GM18870 (cell line): Measurements from ENCODE around the gene GAPT.
A peak's percentile ranks its signal among the peaks of the same experiment; 100 is the strongest.

Experiments used
- ATAC-seq: cut with Tn5 transposase; IDR thresholded peaks from one replicate; pipeline ENCODE4 v1.9.1; 2021; ENCODE audit warnings: moderate library complexity; ENCODE audit not compliant: unreplicated experiment

GAPT gene

GRCh38 chr5:58460732-58461286 is 30.4 kb upstream of the GAPT start:
- peak; percentile 74 for ATAC-seq

- no peak for ATAC-seq
These were observed 29.1 kb upstream of the GAPT start for GRCh38 chr5:58462154-58462553.

- ATAC-seq, result no peak
These were observed 28.5 kb upstream of the GAPT start for GRCh38 chr5:58462623-58463230.

- peak; percentile 99 for ATAC-seq
These were observed 24.3 kb upstream of the GAPT start for GRCh38 chr5:58466939-58467338.

GRCh38 chr5:58469896-58470295 is 21.3 kb upstream of the GAPT start:
- no peak for ATAC-seq

- ATAC-seq, result no peak
These were observed 15.8 kb upstream of the GAPT start for GRCh38 chr5:58475404-58475803.

- ATAC-seq, result no peak
These were observed 13.4 kb upstream of the GAPT start for GRCh38 chr5:58477760-58478376.

GRCh38 chr5:58481066-58481676 is 10.1 kb upstream of the GAPT start:
- ATAC-seq, result no peak

- no peak for ATAC-seq
These were observed 9.4 kb upstream of the GAPT start for GRCh38 chr5:58481828-58482227.

- ATAC-seq, result no peak
These were observed 8.7 kb upstream of the GAPT start for GRCh38 chr5:58482536-58482935.

- ATAC-seq, result no peak
These were observed 6.7 kb upstream of the GAPT start for GRCh38 chr5:58484505-58484904.

GRCh38 chr5:58486290-58486689 is 4.9 kb upstream of the GAPT start:
- ATAC-seq, result no peak

GRCh38 chr5:58490402-58491050 is 709 bp upstream of the GAPT start:
- ATAC-seq, result no peak

- ATAC-seq, result no peak
These were observed 1.9 kb downstream of the GAPT start for GRCh38 chr5:58493141-58493540.

- ATAC-seq, result no peak
These were observed 5.3 kb downstream of the GAPT start for GRCh38 chr5:58496488-58496887.

- ATAC-seq, result no peak
These were observed 6.2 kb downstream of the GAPT start for GRCh38 chr5:58497386-58497785.

GRCh38 chr5:58497921-58498320 is 6.7 kb downstream of the GAPT start:
- no peak for ATAC-seq

GRCh38 chr5:58498340-58498942 is 7.2 kb downstream of the GAPT start:
- no peak for ATAC-seq

- no peak for ATAC-seq
These were observed 8.0 kb downstream of the GAPT start for GRCh38 chr5:58499231-58499630.

- no peak for ATAC-seq
These were observed 8.7 kb downstream of the GAPT start for GRCh38 chr5:58499941-58500340.

- no peak for ATAC-seq
These were observed 10.7 kb downstream of the GAPT start for GRCh38 chr5:58501778-58502417.
